ENCODE results near the gene FAF2.
"Not testable (repeated sequence)": the region's sequence is repeated elsewhere in the genome, so short reads cannot be mapped to it uniquely, and the experiment has no call there.

GRCh38 chr5:176442911-176443310 is 5.3 kb upstream of the FAF2 start:
- not testable (repeated sequence) for TF ChIP-seq ELF4 (CRISPR knock-in tag; IDR thresholded peaks at IDR 0.05; ENCODE audit: low read depth); CTCF (IDR thresholded peaks at IDR 0.05); PRRX2 (CRISPR knock-in tag; IDR thresholded peaks at IDR 0.05); ZMAT4 (CRISPR knock-in tag; IDR thresholded peaks at IDR 0.05); ZNF121 (CRISPR knock-in tag; IDR thresholded peaks at IDR 0.05)
- TF ChIP-seq, protein P1, sequence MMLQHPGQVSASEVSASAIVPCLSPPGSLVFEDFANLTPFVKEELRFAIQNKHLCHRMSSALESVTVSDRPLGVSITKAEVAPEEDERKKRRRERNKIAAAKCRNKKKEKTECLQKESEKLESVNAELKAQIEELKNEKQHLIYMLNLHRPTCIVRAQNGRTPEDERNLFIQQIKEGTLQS (CRISPR knock-in tag; conservative IDR thresholded peaks at IDR 0.05), result not testable (repeated sequence)
